Measurements from ENCODE around the gene TIMM44. TPM values are rescaled to one million over a fixed set of nuclear protein-coding genes. Genes with fewer than 3 reads are reported as not detected.

TIMM44 gene
- polyA plus RNA-seq, 4 donors: 31.1 to 61.0 (median 42.3) TPM

DNA sequence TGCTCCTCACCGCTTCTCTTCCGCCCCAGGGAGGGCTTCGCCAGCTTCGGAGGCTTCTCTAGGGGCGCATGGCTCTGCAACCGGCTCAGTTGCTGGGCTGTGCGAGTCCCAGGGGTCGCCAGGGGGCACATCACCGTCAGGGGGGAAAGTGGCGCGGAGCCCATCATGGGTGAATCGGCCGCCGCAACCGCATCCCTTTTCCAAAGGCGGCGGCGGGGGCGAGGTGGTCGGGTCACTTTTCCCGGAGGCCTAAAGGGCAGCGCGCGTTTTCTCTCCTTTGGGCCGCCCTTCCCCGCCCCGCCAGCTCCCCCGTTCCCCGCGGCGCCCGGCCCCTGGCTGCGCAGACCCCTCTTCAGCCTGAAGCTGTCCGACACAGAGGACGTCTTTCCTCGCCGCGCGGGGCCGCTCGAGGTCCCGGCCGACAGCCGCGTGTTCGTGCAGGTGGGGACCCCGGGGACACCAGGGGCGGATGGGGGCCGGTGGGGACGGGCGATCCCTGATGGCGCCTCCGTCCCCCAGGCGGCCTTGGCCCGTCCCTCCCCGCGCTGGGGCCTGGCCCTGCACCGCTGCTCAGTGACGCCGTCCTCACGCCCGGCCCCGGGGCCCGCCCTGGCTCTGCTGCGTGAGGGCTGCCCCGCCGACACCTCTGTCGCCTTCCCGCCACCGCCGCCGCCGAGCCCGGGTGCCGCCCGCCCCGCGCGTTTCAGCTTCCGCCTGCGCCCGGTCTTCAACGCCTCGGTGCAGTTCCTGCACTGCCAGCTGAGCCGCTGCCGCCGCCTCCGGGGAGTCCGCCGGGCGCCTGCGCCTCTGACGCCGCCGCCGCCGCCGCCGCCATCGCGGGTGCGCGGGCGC lies 27.1 kb downstream of the TIMM44 start:
- no peak for DNase-seq (ENCODE audit: low read depth in 4 of 4, low spot score in 3 of 4)

DNA sequence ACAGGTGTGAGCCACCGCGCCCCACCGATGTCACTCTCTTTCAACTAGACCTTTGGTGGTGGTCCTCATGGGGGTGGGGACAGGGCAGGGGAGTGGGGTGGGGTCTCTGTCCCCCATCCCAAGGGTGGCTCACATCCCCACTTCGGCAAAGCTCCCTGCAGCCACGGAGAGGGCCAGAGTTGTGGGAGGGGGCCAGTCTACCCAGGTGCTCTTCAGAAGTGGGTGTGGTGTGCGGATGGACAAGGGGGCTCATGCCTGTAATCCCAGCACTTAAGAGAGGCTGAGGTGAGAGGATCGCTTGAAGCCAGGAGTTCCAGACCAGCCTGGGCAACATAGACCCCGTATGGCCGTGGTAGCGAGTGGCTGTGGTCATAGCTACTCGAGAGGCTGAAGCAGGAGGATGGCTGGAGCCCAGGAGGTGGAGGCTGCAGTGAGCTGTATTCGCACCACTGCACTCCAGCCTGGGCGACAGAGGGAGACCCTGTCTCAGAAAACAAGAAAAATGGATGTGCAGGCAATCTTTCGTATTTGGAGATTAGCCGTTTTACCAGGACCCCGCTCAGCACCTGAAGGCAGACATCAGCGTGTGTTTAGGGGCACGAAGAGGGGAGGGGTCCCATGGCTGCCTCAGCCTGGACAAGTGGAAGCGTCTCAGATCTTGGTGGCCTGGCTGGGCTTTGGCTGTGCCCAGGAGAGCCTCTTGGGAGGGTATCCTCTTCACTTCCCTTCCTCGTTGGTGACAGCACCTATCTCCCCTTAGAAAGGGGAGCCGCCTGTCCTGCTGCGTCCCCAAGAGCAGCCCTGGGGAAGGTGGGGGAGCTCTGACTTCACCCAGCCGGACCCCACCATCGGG lies 28.0 kb downstream of the TIMM44 start:
- DNase-seq (ENCODE audit: low read depth in 4 of 4, low spot score in 3 of 4): no peak

DNA sequence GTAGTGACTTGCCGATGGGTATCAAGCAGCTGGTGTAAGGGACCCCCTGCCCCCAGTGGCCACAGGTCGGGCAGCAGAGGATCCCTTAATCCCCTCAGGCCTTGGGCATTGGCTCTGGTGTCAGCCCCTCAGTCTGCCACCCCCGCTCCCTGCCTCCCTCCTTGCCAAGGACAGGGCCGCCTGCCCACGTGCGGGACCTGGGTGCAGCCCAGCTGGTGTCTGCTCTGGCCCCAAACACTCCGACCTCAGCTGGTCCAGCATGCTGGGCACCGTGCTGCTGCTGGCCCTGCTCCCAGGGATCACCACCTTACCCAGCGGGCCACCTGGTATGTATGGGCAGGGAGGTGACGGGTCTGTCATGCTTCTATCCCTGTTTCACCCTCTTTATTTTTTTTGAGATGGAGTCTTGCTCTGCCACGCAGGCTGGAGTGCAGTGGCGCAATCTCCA lies 28.8 kb downstream of the TIMM44 start, which contains the start of gene TGFBR3L:
TGFBR3L (plus strand) TSS at position 233 of the 448 bp plus-strand sequence.
- no peak for DNase-seq (ENCODE audit: low read depth in 4 of 4, low spot score in 3 of 4)

DNA sequence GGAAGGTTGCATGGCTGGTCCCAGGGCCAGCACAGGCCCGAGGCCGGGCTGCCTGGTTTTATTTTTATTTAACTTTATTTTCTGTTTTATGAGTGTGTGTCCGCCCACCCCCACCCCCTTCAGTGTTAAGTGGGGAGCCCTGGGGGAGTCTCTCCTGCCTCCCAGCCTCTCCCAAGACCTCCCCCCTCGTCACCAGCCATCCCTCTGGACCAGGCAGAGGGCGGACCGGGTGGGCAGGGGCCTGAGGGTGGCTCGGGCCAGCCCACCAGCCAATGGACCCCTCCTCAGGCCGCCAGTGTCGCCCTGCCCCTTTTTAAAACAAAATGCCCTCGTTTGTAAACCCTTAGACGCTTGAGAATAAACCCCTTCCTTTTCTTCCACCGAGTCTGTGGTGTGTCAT lies 29.4 kb downstream of the TIMM44 start:
- DNase-seq (ENCODE audit: low read depth in 4 of 4, low spot score in 3 of 4): no peak

DNA sequence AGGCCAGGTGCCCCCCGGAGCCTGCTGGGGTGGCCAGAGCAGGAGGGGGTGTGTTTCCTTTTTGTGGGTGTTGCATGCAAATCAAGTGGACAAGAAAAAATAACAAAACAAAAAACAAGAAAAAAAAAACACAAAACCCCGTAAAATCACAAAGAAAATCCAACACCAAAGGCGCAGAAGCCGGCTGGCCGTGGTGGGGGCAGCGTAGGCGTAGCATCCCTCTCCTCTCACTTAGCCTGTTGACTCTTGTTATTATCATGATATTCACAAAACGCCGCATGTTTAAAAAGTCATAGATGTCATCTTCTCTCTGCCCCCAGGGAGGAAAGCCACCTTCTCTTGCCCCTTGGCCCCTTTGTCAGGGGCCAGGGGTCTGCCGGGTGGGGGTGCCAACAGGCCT lies 29.8 kb downstream of the TIMM44 start:
- DNase-seq (ENCODE audit: low read depth in 4 of 4, low spot score in 3 of 4): no peak

DNA sequence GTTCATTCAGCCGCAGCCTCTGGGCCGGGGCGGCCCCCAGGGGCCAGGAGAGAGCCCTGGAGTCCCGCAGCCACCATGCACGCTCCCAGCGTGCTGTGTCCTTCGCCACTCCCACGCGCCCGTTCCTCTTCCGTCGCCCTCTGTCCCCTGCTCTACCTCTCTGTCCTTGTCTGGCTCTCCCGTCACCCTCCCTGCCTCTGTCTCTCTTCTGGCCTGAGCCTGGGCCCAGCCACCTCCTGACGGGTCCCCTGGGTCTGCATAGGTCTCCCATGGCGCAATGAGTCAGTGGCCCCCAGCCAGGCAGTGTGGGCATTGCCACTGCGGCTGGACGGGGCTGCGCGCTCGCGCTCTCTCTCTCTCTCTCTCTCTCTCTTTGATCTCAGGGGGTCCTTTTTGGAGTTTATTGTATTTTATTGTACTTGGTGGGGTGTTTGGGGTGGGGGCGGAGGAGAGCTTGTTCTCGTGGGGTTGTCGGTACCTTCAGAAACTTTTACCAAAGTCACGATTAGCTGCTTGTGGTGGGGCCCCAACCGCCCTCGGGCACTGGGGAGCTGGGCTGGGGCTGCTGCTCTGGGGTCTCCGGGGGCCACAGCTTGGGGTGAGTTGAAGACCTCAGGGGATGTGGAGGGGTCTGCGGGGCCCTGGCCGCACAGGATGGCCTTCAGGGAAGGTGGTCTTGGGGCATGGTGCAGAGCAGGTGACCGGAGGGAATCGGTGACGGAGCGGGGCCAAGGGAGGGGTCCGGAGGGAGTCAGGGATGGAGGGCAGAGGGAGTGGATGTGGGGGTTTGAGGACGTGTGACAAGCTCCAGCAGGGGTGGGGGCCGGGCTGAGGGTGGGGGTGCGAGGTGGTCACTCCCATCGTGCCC lies 30.5 kb downstream of the TIMM44 start:
- no peak for DNase-seq (ENCODE audit: low read depth in 4 of 4, low spot score in 3 of 4)

DNA sequence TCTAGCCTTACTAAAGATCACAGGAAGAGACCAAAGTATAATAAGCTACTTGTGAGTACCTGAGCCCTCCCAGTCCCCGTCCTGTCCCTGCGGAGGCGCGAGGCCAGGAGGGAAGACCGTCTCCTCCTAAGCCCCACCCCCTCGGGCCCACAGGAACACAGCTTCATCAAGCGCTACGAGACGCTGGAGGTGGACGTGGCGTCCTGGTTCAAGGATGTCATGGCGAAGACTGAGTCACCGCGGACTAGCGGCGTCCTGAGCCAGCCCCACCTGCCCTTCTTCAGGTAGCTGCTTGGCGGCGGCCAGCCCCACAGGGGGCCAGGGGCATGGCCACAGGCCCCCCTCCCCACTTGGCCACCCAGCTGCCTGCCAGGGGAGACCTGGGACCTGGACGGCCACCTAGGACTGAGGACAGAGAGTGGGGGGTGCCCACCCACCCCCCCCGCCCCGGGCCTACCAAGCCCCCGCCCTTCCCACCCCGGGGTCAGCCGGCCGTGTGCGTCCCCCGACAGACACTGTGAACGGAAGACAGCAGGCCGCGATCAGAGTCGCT lies 31.2 kb downstream of the TIMM44 start:
- no peak for DNase-seq (ENCODE audit: low read depth in 4 of 4, low spot score in 3 of 4)

DNA sequence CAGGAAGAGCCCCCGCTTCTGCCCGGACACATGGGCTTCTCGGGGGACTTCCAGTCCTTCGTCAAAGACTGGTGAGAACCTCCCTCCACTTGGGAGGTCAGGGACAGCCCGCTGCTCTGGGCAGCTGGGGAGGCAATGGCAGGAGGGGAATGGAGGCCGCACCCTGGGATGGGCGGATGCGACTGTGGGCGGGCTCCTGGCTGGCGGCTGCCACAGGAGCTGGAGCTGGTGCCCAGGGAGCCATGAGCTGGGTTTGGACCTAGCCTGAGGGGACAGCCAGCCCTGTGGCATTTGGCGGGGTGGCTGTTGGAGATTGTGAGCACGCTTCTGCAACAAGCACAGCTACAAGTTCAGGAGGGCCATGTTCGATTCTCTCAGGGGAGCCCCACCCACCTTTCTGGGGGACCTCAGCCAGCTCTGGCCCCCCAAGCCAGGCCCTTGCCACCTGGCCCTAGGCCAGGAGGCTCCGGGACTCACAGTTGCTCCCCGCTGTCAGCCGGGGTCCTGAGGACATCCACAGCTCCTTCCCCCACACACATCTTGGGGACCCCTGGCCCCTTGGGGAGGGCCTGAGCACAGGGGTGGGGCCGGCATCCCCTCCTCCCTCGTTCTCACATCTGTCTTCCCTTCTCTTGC lies 31.8 kb downstream of the TIMM44 start:
- DNase-seq (ENCODE audit: low read depth in 4 of 4, low spot score in 3 of 4): no peak

DNA sequence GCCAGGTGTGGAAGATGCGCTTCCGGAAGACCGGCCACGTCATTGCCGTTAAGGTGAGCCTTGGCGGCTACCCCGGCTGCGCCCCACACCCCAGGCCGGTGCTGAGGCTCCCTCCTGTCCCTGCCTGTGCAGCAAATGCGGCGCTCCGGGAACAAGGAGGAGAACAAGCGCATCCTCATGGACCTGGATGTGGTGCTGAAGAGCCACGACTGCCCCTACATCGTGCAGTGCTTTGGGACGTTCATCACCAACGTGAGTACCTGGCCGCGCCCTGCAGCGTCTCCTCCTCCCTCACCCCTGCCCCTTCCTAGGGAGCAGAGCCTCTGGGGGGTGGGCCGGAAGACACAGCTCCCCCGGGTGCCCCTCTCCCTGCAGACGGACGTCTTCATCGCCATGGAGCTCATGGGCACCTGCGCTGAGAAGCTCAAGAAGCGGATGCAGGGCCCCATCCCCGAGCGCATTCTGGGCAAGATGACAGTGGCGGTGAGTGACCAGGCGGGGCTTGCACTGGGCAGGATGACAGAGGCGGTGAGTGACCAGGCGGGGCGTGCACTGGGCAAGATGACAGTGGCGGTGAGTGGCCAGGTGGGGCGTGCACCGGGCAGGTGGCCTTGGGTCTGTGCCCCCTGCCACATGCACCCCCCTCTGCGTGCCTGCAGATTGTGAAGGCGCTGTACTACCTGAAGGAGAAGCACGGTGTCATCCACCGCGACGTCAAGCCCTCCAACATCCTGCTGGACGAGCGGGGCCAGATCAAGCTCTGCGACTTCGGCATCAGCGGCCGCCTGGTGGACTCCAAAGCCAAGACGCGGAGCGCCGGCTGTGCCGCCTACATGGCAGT lies 32.9 kb downstream of the TIMM44 start:
- no peak for DNase-seq (ENCODE audit: low read depth in 4 of 4, low spot score in 3 of 4)

DNA sequence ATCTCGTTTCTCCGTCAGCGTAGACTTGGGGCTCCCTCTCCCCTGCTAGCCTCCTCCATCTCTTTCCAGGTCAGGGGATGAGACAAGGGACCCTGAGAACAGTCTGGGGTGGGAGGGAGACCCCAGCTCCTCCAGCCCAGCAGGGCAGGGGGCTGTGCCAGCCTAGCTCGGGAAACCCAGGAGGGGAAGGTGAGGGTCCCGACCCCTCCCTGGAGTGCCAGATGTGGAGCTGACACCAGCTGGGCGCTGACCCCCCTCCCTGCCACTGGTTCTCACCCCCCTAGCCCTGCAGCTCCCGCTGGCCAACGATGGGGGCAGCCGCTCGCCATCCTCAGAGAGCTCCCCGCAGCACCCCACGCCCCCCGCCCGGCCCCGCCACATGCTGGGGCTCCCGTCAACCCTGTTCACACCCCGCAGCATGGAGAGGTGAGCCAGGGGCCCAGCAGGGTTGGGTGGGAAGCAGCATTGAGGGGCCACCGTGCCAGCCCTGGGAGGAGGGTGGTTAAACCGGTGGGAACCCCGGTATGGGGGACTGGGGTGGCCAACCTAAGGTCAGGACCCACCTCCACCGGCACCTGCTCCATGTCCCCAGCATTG lies 33.9 kb downstream of the TIMM44 start:
- DNase-seq (ENCODE audit: low read depth in 4 of 4, low spot score in 3 of 4): no peak

DNA sequence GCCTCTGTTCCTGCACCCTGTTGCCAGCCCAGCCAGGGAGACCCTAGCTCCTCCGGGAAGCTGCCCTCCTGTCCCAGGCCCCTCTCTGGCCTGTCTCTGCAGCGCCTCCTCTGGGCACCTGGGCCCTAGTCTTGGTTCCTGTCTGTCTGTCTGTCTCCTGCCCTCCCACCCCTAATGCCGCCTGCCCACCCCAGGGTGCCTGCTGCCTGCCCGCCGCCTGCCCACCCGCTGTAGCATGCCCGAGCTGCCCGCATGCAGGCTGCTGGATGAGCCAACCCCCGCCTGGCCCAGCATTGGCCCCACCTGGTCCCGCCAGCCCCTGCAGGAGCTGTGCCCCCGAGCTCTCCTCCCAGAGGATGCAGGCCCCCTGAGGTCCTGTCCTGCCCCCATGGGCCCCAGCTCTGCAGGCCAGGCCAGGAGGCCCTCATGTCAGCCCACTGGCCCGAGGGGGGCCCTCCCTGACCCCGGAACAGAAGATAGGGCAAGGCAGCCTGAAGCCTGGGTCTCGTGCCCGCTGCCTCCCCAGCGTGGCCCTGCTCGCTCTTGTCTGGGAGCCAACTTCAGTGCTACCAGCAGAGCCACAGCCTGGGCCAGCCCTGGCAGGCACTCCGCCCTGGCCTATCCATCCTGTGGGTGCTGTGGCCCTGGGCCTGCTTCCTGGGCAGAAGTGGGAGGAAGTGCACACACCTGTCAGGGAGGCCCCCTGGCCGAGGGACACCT lies 34.6 kb downstream of the TIMM44 start:
- no peak for DNase-seq (ENCODE audit: low read depth in 4 of 4, low spot score in 3 of 4)

DNA sequence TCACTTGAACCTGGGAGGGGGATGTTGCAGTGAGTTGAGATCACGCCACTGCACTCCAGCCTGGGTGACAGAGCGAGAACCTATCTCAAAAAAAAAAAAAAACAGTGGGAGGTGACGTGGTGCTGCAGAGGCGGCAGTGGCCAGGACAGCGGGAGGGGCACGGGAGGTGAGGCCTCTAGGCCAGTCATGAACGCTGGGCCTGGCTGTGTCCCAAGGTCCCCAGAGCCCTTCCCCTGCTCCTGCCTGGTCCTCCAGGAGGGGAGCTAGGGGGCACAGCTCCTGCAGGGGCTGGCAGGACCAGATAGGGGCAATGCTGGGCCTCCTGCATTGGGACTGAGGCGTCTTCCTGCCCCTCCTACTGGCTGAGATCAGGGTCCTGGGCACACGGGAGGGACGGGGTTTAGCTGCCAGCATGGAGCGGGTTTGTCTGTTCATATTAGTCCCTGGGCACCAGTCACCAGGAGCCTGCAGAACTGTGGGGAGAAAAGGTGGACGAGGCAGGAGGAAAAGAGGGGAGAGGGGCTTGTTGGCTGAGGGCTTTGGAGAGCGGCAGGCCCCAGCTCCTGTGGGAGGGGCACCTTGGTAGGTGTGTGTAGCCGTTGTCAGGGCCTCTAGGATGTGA lies 35.3 kb downstream of the TIMM44 start:
- no peak for DNase-seq (ENCODE audit: low read depth in 4 of 4, low spot score in 3 of 4)

DNA sequence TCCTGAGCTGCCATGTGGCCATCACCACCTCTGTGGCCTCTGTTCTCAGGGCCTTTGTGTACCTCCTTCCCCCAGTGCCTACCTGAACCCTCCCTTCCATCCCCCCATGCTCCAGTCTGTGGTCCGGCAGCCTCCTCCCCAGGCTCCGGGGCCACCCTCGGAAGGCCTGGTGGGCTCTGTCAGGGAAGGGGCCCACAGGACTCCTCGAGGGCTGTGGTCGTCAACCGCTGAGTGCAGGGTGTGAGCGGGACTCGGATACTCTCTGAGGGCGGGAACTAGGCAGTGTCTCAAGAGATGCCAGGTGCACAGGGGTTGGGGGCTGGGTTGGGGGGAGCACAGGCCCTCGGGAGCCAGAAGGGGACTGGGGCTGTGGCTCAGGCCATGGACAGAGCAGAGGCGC lies 35.9 kb downstream of the TIMM44 start:
- DNase-seq (ENCODE audit: low read depth in 4 of 4, low spot score in 3 of 4): no peak

DNA sequence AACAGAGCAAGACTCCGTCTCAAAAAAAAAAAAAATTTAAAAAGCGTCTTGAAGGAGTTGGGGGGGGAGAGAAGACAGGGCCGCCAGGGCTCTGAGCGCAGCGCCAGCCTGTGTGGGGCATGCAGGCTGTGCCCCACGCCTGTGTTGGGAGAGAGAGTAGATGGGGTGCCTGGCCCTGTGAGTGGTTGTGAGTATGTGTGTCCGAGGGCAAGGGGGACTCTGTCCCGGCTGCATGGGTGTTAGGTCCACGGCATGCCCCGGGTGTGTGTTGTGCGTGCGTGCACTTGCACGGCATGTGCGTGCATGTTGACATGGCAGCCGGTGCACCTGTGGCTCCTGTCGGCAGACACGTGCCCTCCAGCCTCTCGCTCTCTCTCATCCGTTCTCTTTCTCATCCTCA lies 36.3 kb downstream of the TIMM44 start:
- DNase-seq (ENCODE audit: low read depth in 4 of 4, low spot score in 3 of 4): no peak

DNA sequence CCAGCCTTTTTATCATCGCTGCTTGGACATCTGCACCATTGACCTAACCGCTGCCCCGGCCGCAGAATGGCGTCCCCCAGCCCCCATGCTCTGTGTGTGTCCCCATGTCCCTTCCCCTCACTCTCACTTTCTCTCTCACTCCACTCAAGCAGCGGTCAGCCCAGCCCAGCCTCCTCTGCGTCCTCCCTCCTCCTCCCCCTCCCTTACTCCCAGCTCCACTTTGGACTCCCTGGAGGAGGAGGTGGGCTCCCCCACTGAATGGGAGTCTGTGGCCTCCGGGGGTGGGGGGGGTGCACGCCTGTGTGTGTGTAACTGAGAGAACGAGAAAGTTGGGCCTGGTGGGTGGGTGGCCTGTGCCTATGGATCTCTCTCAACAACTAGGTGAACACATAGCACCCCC lies 37.6 kb downstream of the TIMM44 start:
- DNase-seq (ENCODE audit: low read depth in 4 of 4, low spot score in 3 of 4): no peak

DNA sequence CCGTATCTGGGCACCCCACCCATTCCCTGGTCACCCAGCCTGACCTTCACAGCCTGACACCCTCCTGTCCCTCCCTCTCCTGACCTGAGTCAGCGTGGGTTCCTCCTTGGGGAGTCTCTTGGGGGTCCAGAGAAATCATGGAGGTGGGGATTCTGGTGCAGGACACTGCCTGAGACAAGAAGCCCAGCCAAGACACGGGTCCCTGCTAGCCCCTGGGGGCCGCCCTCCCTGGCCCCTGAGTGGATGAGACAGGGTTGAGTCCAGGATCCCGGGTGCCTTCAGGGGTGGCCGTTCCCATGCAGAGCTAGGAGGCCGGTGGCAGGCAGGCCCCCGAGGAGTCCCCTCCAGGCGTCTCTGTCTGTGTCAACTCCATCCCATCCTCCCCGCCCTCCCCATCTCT lies 38.2 kb downstream of the TIMM44 start:
- no peak for DNase-seq (ENCODE audit: low read depth in 4 of 4, low spot score in 3 of 4)

All from left renal pelvis (tissue), 4 donors.